HepG2 (cell line): ENCODE results near the gene CHKA. TPM values are rescaled to one million over a fixed set of nuclear protein-coding genes. Genes with fewer than 3 reads are reported as not detected.
A peak's percentile ranks its signal among the peaks of the same experiment; 100 is the strongest.

Source experiments
- ATF1 ChIP-seq: IDR thresholded peaks from 2 replicates; pipeline ENCODE4 v1.6.1; 2016; ENCODE audit warnings: mild to moderate bottlenecking, control low read depth
- EEA1 ChIP-seq: sonication (generic); formaldehyde crosslinking; IDR thresholded peaks from 2 replicates; pipeline ENCODE4 v1.5.1; 2020; ENCODE audit warnings: mild to moderate bottlenecking, missing genetic modification reagents, borderline replicate concordance
- GPN1 ChIP-seq: sonication (generic); formaldehyde crosslinking; IDR thresholded peaks from 2 replicates; pipeline ENCODE4 v1.5.1; 2020; ENCODE audit warnings: missing genetic modification reagents, borderline replicate concordance
- MAFF ChIP-seq: IDR thresholded peaks from 2 replicates; pipeline ENCODE4 v1.6.1; 2011; ENCODE audit warnings: low read depth, low read length, improper control_type of control experiment
- MAFK ChIP-seq, 2 experiments: IDR thresholded peaks in 1 of 2; conservative IDR thresholded peaks in 1 of 2; 2 replicates each; pipeline ENCODE4 v1.6.1; 2011; ENCODE audit warnings: improper control_type of control experiment in 2 of 2, low read length in 2 of 2
- POLR2A ChIP-seq, 2 experiments: IDR thresholded peaks; 2 replicates each; pipeline ENCODE4 v1.6.1; 2011; ENCODE audit warnings: low read depth in 2 of 2, low read length in 2 of 2, mild to moderate bottlenecking in 1 of 2, moderate library complexity in 1 of 2; ENCODE audit not compliant: insufficient read depth in 1 of 2
- RAD21 ChIP-seq: fragments of 450-650 bp; formaldehyde crosslinking; IDR thresholded peaks from 2 replicates; pipeline ENCODE4 v1.5.0; 2020; ENCODE audit warnings: mild to moderate bottlenecking
- RARA ChIP-seq: IDR thresholded peaks from 2 replicates; pipeline ENCODE4 v1.6.1; 2016; ENCODE audit warnings: missing genetic modification reagents, missing compliant biosample characterization
- RNF219 ChIP-seq: sonication (generic); formaldehyde crosslinking; IDR thresholded peaks from 2 replicates; pipeline ENCODE4 v1.5.0; 2020; ENCODE audit warnings: mild to moderate bottlenecking, missing genetic modification reagents
- SP2 ChIP-seq: sonication (generic); formaldehyde crosslinking; IDR thresholded peaks from 2 replicates; pipeline ENCODE4 v1.5.1; 2020; ENCODE audit warnings: mild to moderate bottlenecking, missing genetic modification reagents
- TRIM22 ChIP-seq: fragments of 450-650 bp; IDR thresholded peaks from 2 replicates; pipeline ENCODE4 v1.6.1; 2017
- ZNF292 ChIP-seq: sonication (generic); formaldehyde crosslinking; IDR thresholded peaks from 2 replicates; pipeline ENCODE4 v1.8.1; 2022; ENCODE audit warnings: mild to moderate bottlenecking, low read depth, missing genetic modification reagents, borderline replicate concordance
- ZNF33A ChIP-seq: sonication (generic); formaldehyde crosslinking; IDR thresholded peaks from 2 replicates; pipeline ENCODE4 v1.5.1; 2020; ENCODE audit warnings: missing genetic modification reagents, mild to moderate bottlenecking, moderate library complexity, borderline replicate concordance
- ZNF646 ChIP-seq: sonication (generic); formaldehyde crosslinking; IDR thresholded peaks from 2 replicates; pipeline ENCODE4 v1.9.0; 2021; ENCODE audit warnings: mild to moderate bottlenecking, missing genetic modification reagents
- ZNF691 ChIP-seq: sonication (generic); formaldehyde crosslinking; IDR thresholded peaks from 2 replicates; pipeline ENCODE4 v1.4.0; 2020; ENCODE audit warnings: missing genetic modification reagents, low read depth, mild to moderate bottlenecking, borderline replicate concordance
- ZNF749 ChIP-seq: sonication (generic); formaldehyde crosslinking; IDR thresholded peaks from 2 replicates; pipeline ENCODE4 v1.8.0; 2022; ENCODE audit warnings: mild to moderate bottlenecking, missing genetic modification reagents, moderate library complexity, borderline replicate concordance
- ZNF780A ChIP-seq: sonication (generic); formaldehyde crosslinking; IDR thresholded peaks from 2 replicates; pipeline ENCODE4 v1.8.0; 2022; ENCODE audit warnings: mild to moderate bottlenecking, missing genetic modification reagents, moderate library complexity
- ZSCAN25 ChIP-seq: sonication (generic); formaldehyde crosslinking; IDR thresholded peaks from 2 replicates; pipeline ENCODE4 v1.8.0; 2022; ENCODE audit warnings: mild to moderate bottlenecking, missing genetic modification reagents
- polyA plus RNA-seq, 8 experiments: library from polyadenylated mRNA; depleted of rRNA in 3 of 8; stranded (reverse) in 7 of 8; unstranded in 1 of 8; fragments of >200 nt; fragmentation: Illumina TruSeq in 4 of 8; extraction: Trizol in 4 of 8; gene quantifications; 2 replicates each; pipeline versions ENCODE4 v1.2.1 to v1.2.3, GENCODE V29; 2011 to 2016; ENCODE audit warnings: low read depth in 4 of 8, missing spikeins in 1 of 8, mixed read lengths in 1 of 8; ENCODE audit not compliant: insufficient read depth in 1 of 8
- total RNA-seq, 5 experiments: library from RNA; depleted of rRNA; stranded (reverse); fragments of >200 nt; fragmentation: Illumina TruSeq; extraction: Trizol; gene quantifications; 2 replicates each; pipeline ENCODE4 v1.2.3, GENCODE V29; 2016; ENCODE audit warnings: low read depth in 1 of 5

CHKA gene
- total and polyA plus RNA-seq, 2 of the 13 experiments (the other 11 are each of a cell fraction or from before 2014, with no cell fraction given): 71.6 to 92.7 TPM

- no peak for TF ChIP-seq ZNF646 (CRISPR knock-in tag)
- TF ChIP-seq ZNF691 (CRISPR knock-in tag): no peak
- TF ChIP-seq ZNF33A: 0 out of 2 replicates have a peak, but pooled peaks have one; percentile 36
- TF ChIP-seq GPN1 (CRISPR knock-in tag): no peak
- TF ChIP-seq MAFF: no peak
- TF ChIP-seq ZNF749 (CRISPR knock-in tag): no peak
- no peak for TF ChIP-seq ZSCAN25 (CRISPR knock-in tag)
- no peak for TF ChIP-seq ZNF780A (CRISPR knock-in tag)
- TF ChIP-seq SP2 (CRISPR knock-in tag): no peak
- peak; percentile 49 for TF ChIP-seq RARA (CRISPR knock-in tag)
- TF ChIP-seq POLR2A (IDR thresholded peaks at IDR 0.05; ENCODE audit: insufficient read depth in 1 of 2, low read depth in 2 of 2, low read length in 2 of 2): no peak
- TF ChIP-seq ZNF292: no peak
- TF ChIP-seq ATF1 (CRISPR knock-in tag): no peak
- TF ChIP-seq MAFK (conservative IDR thresholded peaks at IDR 0.05 in 1 of 2, IDR thresholded peaks at IDR 0.05 in 1 of 2; ENCODE audit: low read length in 2 of 2): no peak
- TF ChIP-seq RNF219 (CRISPR knock-in tag): no peak
- no peak for TF ChIP-seq TRIM22
- no peak for TF ChIP-seq EEA1
- TF ChIP-seq RAD21 (CRISPR knock-in tag): peak; percentile 46
These were observed 6.8 kb upstream of the CHKA start (continued) for GRCh38 chr11:68127714-68128681.
